Measurements from ENCODE around the gene DAP3. TPM values are rescaled to one million over a fixed set of nuclear protein-coding genes. Genes with fewer than 3 reads are reported as not detected.

The DAP3 gene
- polyA plus RNA-seq, 2 of the 4 experiments (the other 2 are of a cell fraction): 96.3 to 171 TPM

GRCh38 chr1:155694167-155694566 is 5.3 kb downstream of the DAP3 start:
- ATAC-seq (no peak), FAIRE-seq (no peak), DNase-seq (ENCODE audit: low read depth in 1 of 2, low spot score in 1 of 2) (no peak)
- Histone ChIP-seq H3K4me2 (no peak overlapping the region), H3K4me3 (no peak overlapping the region), H3K4me1 (peaks cover 24% of the 10 kb centered on the region; the same call in 2 of the 3 replicates), H3K27ac (no peak overlapping the region), H3K9me3 (no peaks in the 10 kb centered on the region)
- WGBS (ENCODE audit: missing lambda C conversion rate): 90% methylated on average over 7 of the region's 7 CpGs
- TF ChIP-seq HES2 (IDR thresholded peaks at IDR 0.05): no peak
- no peak for TF ChIP-seq RFX5 (IDR thresholded peaks at IDR 0.05)
- no peak for TF ChIP-seq HOXB5 (CRISPR knock-in tag; IDR thresholded peaks at IDR 0.05)
- TF ChIP-seq POLR2AphosphoS2 (conservative IDR thresholded peaks at IDR 0.05; ENCODE audit: low read length): no peak
- TF ChIP-seq ELK1 (IDR thresholded peaks at IDR 0.05; ENCODE audit: low read depth, low read length): no peak
- TF ChIP-seq CTCF (IDR thresholded peaks at IDR 0.05): no peak
- TF ChIP-seq RAD21 (conservative IDR thresholded peaks at IDR 0.05 in 1 of 2, IDR thresholded peaks at IDR 0.05 in 1 of 2): no peak
- TF ChIP-seq CBX8 (IDR thresholded peaks at IDR 0.05): no peak
- TF ChIP-seq PBX3 (IDR thresholded peaks at IDR 0.05): no peak
- TF ChIP-seq ZFP36 (IDR thresholded peaks at IDR 0.05; ENCODE audit: borderline replicate concordance, partially characterized antibody): no peak
- TF ChIP-seq CHD2 (IDR thresholded peaks at IDR 0.05; ENCODE audit: low read length, partially characterized antibody): no peak
- no peak for TF ChIP-seq NR3C1 (IDR thresholded peaks at IDR 0.05)
- TF ChIP-seq USF2 (IDR thresholded peaks at IDR 0.05): no peak
- no peak for TF ChIP-seq KDM1A (IDR thresholded peaks at IDR 0.05; ENCODE audit: low read depth)
- TF ChIP-seq RCOR1 (IDR thresholded peaks at IDR 0.05; ENCODE audit: low read depth, low read length): no peak
- no peak for TF ChIP-seq E2F6 (IDR thresholded peaks at IDR 0.05; ENCODE audit: borderline replicate concordance, low read depth)
- no peak for TF ChIP-seq SREBF2 (IDR thresholded peaks at IDR 0.05)
- ChIA-PET POLR2A (no interaction called here), CTCF (interaction anchor here (1.0 kb wide), 1 partner anchor 444 kb away, joined by 3 read pairs; no protein-coding TSS in a partner anchor)

- H3K4me1 ChIP-seq: peaks cover 22% of the 10 kb centered on the region; the same call in 2 of the 3 replicates
- ChIA-PET POLR2A (no interaction called here), CTCF (interaction anchor here (1.0 kb wide), 1 partner anchor 445 kb away, joined by 3 read pairs; no protein-coding TSS in a partner anchor)
- no peaks in the 10 kb centered on the region for H3K9me3 ChIP-seq
- FAIRE-seq (no peak), DNase-seq (ENCODE audit: low read depth in 1 of 2, low spot score in 1 of 2) (no peak), ATAC-seq (no peak)
- H3K4me3 ChIP-seq: no peak overlapping the region
- WGBS (ENCODE audit: missing lambda C conversion rate): 78% methylated on average over 4 of the region's 4 CpGs
- no peak overlapping the region for H3K4me2 ChIP-seq
- no peak overlapping the region for H3K27ac ChIP-seq
- no peak for TF ChIP-seq ESRRA (IDR thresholded peaks at IDR 0.05; ENCODE audit: borderline replicate concordance, low read length)
- TF ChIP-seq CBX8 (IDR thresholded peaks at IDR 0.05): no peak
- no peak for TF ChIP-seq HMGXB4 (CRISPR knock-in tag; IDR thresholded peaks at IDR 0.05; ENCODE audit: borderline replicate concordance)
- no peak for TF ChIP-seq USF2 (IDR thresholded peaks at IDR 0.05)
- no peak for TF ChIP-seq NFE2L2 (conservative IDR thresholded peaks at IDR 0.05; ENCODE audit: low read length)
Observed at GRCh38 chr1:155695072-155695471, 6.2 kb downstream of the DAP3 start.
